Measurements from ENCODE around the gene NAXE. TPM values are rescaled to one million over a fixed set of nuclear protein-coding genes. Genes with fewer than 3 reads are reported as not detected.

Gene NAXE
- polyA plus RNA-seq, 1 experiment, result 29.9 TPM

GRCh38 chr1:156572663-156573018 lies 18.9 kb upstream of the NAXE start:
- H3K9me3 ChIP-seq (ENCODE audit: control insufficient read depth, insufficient read depth, low read length), result no peaks in the 10 kb centered on the region; the same call in 1 of the 2 replicates
- CTCF ChIA-PET, result no interaction called here
- POLR2A ChIA-PET, result no interaction called here
- H3K27me3 ChIP-seq (ENCODE audit: control insufficient read depth, insufficient read depth, low read length), result peaks cover 10% of the 10 kb centered on the region
- no peak for DNase-seq (ENCODE audit: low read depth, low spot score)
- no peak for TF ChIP-seq CTCF (IDR thresholded peaks at IDR 0.05; ENCODE audit: low read depth, low read length)
- peak overlapping the region; percentile 2 for H3K27ac ChIP-seq (ENCODE audit: low read depth, low read length)
- H3K4me3 ChIP-seq (ENCODE audit: low read depth, low read length), result peak overlapping the region; percentile 75

GRCh38 chr1:156574039-156574633 lies 17.4 kb upstream of the NAXE start:
- H3K27ac ChIP-seq (ENCODE audit: low read depth, low read length), result no peak overlapping the region
- H3K27me3 ChIP-seq (ENCODE audit: control insufficient read depth, insufficient read depth, low read length), result peaks cover 13% of the 10 kb centered on the region
- CTCF ChIA-PET, result no interaction called here
- H3K4me3 ChIP-seq (ENCODE audit: low read depth, low read length), result no peak overlapping the region
- DNase-seq (ENCODE audit: low read depth, low spot score), result no peak
- TF ChIP-seq CTCF (IDR thresholded peaks at IDR 0.05; ENCODE audit: low read depth, low read length), result no peak
- H3K9me3 ChIP-seq (ENCODE audit: control insufficient read depth, insufficient read depth, low read length), result no peaks in the 10 kb centered on the region; the same call in 1 of the 2 replicates
- POLR2A ChIA-PET, result interaction anchor here (0.7 kb wide), 1 partner anchor 20 kb away, joined by 3 read pairs; no protein-coding TSS in a partner anchor

- Histone ChIP-seq H3K9me3 (ENCODE audit: control insufficient read depth, insufficient read depth, low read length) (no peaks in the 10 kb centered on the region), H3K4me3 (ENCODE audit: low read depth, low read length) (no peak overlapping the region), H3K27ac (ENCODE audit: low read depth, low read length) (no peak overlapping the region), H3K27me3 (ENCODE audit: control insufficient read depth, insufficient read depth, low read length) (peaks cover 20% of the 10 kb centered on the region)
- no peak for TF ChIP-seq CTCF (IDR thresholded peaks at IDR 0.05; ENCODE audit: low read depth, low read length)
- ChIA-PET CTCF (no interaction called here), POLR2A (no interaction called here)
- DNase-seq (ENCODE audit: low read depth, low spot score), result no peak
These were observed 14.0 kb upstream of the NAXE start for GRCh38 chr1:156577550-156577949.

- ChIA-PET POLR2A (no interaction called here), CTCF (interaction anchor here (0.7 kb wide), 1 partner anchor 13 kb away, joined by 3 read pairs; no protein-coding TSS in a partner anchor)
- no peak overlapping the region for H3K4me3 ChIP-seq (ENCODE audit: low read depth, low read length)
- no peaks in the 10 kb centered on the region for H3K9me3 ChIP-seq (ENCODE audit: control insufficient read depth, insufficient read depth, low read length)
- DNase-seq (ENCODE audit: low read depth, low spot score), result no peak
- peaks cover 19% of the 10 kb centered on the region for H3K27me3 ChIP-seq (ENCODE audit: control insufficient read depth, insufficient read depth, low read length)
- TF ChIP-seq CTCF (IDR thresholded peaks at IDR 0.05; ENCODE audit: low read depth, low read length), result no peak
- no peak overlapping the region for H3K27ac ChIP-seq (ENCODE audit: low read depth, low read length)
These were observed 13.5 kb upstream of the NAXE start for GRCh38 chr1:156578055-156578454.

GRCh38 chr1:156579472-156579871 lies 12.1 kb upstream of the NAXE start, which contains the start of gene TTC24:
Gene TTC24, plus strand, starts transcription at chr1:156579723. Its CDS starts 1,642 bp downstream, at chr1:156581365.
- ChIA-PET POLR2A (no interaction called here), CTCF (interaction anchor here (0.7 to 1.2 kb wide), 3 partner anchors 29 to 681 kb away, joined by 6 to 7 read pairs (median 6); no protein-coding TSS in a partner anchor)
- Histone ChIP-seq H3K27me3 (ENCODE audit: control insufficient read depth, insufficient read depth, low read length) (peaks cover 16% of the 10 kb centered on the region), H3K4me3 (ENCODE audit: low read depth, low read length) (no peak within 1 kb of the TSS), H3K9me3 (ENCODE audit: control insufficient read depth, insufficient read depth, low read length) (no peaks in the 10 kb centered on the region), H3K27ac (ENCODE audit: low read depth, low read length) (no peak within 1 kb of the TSS)
- TF ChIP-seq CTCF (IDR thresholded peaks at IDR 0.05; ENCODE audit: low read depth, low read length), result no peak
- DNase-seq (ENCODE audit: low read depth, low spot score), result no peak
